Measurements from ENCODE around the gene RERE. TPM values are rescaled to one million over a fixed set of nuclear protein-coding genes. Genes with fewer than 3 reads are reported as not detected.
"Not testable (repeated sequence)": the region's sequence is repeated elsewhere in the genome, so short reads cannot be mapped to it uniquely, and the experiment has no call there.

Gene RERE
- polyA plus RNA-seq, 1 experiment, result 14.3 TPM

DNA sequence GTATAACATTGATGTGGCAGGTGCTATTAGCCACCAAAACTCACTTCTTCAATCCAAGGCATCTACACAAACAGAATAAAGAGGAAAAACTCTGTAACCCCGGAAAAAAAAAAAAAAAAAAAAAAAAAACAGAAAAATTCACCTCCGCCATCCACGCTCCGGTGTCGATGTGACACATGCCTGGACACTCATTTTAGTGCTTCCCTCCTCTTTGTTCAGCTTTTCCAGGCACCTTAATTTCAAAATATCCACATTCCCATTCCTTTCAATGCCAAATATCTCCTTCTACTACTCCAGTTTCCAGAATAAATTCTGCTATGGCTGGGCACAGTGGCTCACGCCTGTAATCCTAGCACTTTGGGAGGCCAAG, 5.8 kb upstream of the RERE start:
- Histone ChIP-seq H3K27me3 (ENCODE audit: control insufficient read depth, insufficient read depth, low read length) (no peaks in the 10 kb centered on the region), H3K27ac (ENCODE audit: low read depth, low read length) (no peak overlapping the region), H3K4me3 (ENCODE audit: low read depth, low read length) (no peak overlapping the region), H3K9me3 (ENCODE audit: control insufficient read depth, insufficient read depth, low read length) (no peaks in the 10 kb centered on the region)
- TF ChIP-seq, protein P1, sequence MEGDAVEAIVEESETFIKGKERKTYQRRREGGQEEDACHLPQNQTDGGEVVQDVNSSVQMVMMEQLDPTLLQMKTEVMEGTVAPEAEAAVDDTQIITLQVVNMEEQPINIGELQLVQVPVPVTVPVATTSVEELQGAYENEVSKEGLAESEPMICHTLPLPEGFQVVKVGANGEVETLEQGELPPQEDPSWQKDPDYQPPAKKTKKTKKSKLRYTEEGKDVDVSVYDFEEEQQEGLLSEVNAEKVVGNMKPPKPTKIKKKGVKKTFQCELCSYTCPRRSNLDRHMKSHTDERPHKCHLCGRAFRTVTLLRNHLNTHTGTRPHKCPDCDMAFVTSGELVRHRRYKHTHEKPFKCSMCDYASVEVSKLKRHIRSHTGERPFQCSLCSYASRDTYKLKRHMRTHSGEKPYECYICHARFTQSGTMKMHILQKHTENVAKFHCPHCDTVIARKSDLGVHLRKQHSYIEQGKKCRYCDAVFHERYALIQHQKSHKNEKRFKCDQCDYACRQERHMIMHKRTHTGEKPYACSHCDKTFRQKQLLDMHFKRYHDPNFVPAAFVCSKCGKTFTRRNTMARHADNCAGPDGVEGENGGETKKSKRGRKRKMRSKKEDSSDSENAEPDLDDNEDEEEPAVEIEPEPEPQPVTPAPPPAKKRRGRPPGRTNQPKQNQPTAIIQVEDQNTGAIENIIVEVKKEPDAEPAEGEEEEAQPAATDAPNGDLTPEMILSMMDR (IDR thresholded peaks at IDR 0.05; ENCODE audit: low read depth, low read length), result no peak
- ChIA-PET POLR2A (no interaction called here), CTCF (interaction anchor here (0.9 to 1.1 kb wide), 2 partner anchors 26 to 208 kb away, joined by 3 read pairs; no protein-coding TSS in a partner anchor)
- no peak for DNase-seq (ENCODE audit: low read depth, low spot score)

DNA sequence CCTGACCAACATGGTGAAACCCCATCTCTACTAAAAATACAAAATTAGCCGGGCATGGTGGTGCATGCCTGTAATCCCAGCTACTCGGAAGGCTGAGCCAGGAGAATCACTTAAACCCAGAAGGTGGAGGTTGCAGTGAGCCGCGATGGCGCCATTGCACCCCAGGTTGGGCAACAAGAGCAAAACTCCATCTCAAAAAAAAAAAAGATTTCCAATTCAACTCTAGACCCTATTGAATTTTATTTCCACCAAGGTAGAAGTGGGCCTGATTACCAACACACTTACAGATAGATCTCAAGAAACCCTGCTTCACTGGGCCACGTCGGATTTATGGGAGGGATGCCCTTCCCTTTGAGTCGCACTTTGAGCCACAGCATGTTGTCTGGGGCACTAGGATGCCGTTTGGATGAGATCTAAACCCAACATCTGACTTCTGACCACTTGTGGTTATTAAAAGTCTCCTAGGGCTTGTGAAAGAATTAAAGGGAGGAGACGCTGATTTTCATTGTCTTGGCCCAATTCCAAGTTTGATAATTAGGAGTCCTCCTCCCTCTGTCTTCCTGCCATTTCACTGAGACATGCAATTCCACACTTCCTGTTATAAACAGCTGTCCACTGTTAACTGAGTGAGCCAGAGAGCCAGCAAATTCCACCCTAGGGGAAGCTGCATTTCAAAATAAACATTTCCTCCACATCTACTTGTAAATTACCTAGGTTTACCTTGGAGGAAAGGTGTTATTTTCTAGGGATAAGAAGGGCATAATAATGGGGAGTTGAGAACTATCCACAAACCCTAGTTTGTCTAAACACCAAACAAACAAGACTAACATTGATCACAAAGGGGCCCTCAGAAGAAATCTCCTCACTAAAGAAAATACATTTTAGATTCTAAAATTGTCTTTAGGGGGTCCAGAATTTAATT, 5.2 kb upstream of the RERE start:
- Histone ChIP-seq H3K4me3 (ENCODE audit: low read depth, low read length) (no peak overlapping the region), H3K9me3 (ENCODE audit: control insufficient read depth, insufficient read depth, low read length) (no peaks in the 10 kb centered on the region), H3K27me3 (ENCODE audit: control insufficient read depth, insufficient read depth, low read length) (no peaks in the 10 kb centered on the region), H3K27ac (ENCODE audit: low read depth, low read length) (no peak overlapping the region)
- DNase-seq (ENCODE audit: low read depth, low spot score), result peak; percentile 59
- POLR2A ChIA-PET, result no interaction called here
- CTCF ChIA-PET, result interaction anchor here (0.9 to 2.8 kb wide), 3 partner anchors 26 to 208 kb away, joined by 3 to 20 read pairs (median 3); no protein-coding TSS in a partner anchor
- TF ChIP-seq, protein P1 (IDR thresholded peaks at IDR 0.05; ENCODE audit: low read depth, low read length), result no peak

DNA sequence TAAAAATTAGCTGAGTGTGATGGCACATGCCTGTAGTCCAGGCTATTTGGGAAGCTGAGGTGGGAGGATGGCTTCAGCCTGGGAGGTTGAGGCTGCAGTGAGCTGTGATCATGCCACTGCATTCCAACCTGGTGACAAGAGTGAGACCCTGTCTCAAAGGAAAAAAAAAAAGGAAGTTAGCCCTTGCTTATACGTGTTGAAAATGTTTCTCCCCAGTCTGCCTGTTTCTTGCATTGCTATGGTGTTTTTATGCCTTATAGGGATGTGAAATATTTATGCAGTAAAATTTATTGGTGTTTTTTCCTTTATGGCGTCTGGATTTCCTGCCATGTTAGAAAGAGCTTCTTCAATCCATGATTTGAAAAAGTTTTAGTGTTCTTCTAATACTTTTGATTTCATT, 3.6 kb upstream of the RERE start:
- no peak overlapping the region for H3K27ac ChIP-seq (ENCODE audit: low read depth, low read length)
- no peak overlapping the region for H3K4me3 ChIP-seq (ENCODE audit: low read depth, low read length)
- H3K9me3 ChIP-seq (ENCODE audit: control insufficient read depth, insufficient read depth, low read length), result no peaks in the 10 kb centered on the region
- TF ChIP-seq, protein P1 (IDR thresholded peaks at IDR 0.05; ENCODE audit: low read depth, low read length), result no peak
- H3K27me3 ChIP-seq (ENCODE audit: control insufficient read depth, insufficient read depth, low read length), result no peaks in the 10 kb centered on the region
- ChIA-PET CTCF (interaction anchor here (1.1 to 2.8 kb wide), 3 partner anchors 21 to 41 kb away, joined by 3 to 20 read pairs (median 3); no protein-coding TSS in a partner anchor), POLR2A (interaction anchor here (0.5 kb wide), 2 partner anchors 56 to 426 kb away, joined by 4 read pairs; no protein-coding TSS in a partner anchor)
- no peak for DNase-seq (ENCODE audit: low read depth, low spot score)

DNA sequence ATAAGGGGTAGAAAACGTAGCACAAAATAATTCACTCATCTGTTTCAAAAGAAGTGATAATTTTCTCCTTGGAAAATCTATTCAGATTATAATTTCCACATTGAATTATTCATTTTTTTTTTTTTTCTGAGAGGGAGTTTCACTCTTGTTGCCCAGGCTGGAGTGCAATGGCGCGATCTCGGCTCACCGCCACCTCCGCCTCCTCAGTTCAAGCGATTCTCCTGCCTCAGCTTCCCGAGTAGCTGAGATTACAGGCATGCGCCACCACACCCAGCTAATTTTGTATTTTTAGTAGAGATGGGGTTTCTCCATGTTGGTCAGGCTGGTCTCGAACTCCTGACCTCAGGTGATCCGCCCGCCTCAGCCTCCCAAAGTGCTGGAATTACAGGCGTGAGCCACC, 1.3 kb upstream of the RERE start:
- H3K27ac ChIP-seq (ENCODE audit: low read depth, low read length); CTCF ChIA-PET; H3K27me3 ChIP-seq (ENCODE audit: control insufficient read depth, insufficient read depth, low read length); DNase-seq (ENCODE audit: low read depth, low spot score); H3K9me3 ChIP-seq (ENCODE audit: control insufficient read depth, insufficient read depth, low read length); H3K4me3 ChIP-seq (ENCODE audit: low read depth, low read length): not testable (repeated sequence)
- POLR2A ChIA-PET, result interaction anchor here (0.7 kb wide), 1 partner anchor 13 kb away, joined by 3 read pairs; no protein-coding TSS in a partner anchor

DNA sequence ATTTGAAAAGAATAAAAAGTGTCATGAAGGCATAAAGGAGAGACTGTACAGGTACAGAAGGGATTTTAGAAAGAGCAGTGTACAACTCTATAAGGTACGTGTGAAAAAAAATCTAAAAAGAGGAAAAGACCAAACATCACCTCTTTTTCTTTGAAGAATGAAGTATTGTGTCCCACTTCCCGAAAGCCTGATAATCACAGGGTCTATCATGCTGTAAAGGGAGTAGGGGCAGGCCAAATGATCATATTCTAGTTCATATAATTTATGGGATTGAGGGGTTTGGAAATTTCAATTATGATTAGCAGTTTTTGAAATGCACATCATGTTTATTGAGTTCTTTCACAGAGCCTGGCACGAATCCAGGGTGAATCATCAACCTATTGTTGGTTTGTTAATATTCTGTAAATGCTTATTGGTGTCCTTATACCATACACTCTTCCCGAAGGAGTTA, 910 bp upstream of the RERE start:
- Histone ChIP-seq H3K4me3 (ENCODE audit: low read depth, low read length) (peak overlapping the region; percentile 59), H3K27me3 (ENCODE audit: control insufficient read depth, insufficient read depth, low read length) (no peaks in the 10 kb centered on the region), H3K9me3 (ENCODE audit: control insufficient read depth, insufficient read depth, low read length) (no peaks in the 10 kb centered on the region), H3K27ac (ENCODE audit: low read depth, low read length) (peak overlapping the region; percentile 67)
- DNase-seq (ENCODE audit: low read depth, low spot score), result no peak
- ChIA-PET CTCF (no interaction called here), POLR2A (interaction anchor here (0.7 kb wide), 1 partner anchor 13 kb away, joined by 3 read pairs; no protein-coding TSS in a partner anchor)
- TF ChIP-seq, protein P1 (IDR thresholded peaks at IDR 0.05; ENCODE audit: low read depth, low read length), result no peak

Data from AG04450 (cell line).